SK-N-SH treated with all-trans-retinoic acid at 6 μM for 48 hours (cell line): Measurements from ENCODE around the gene ALDH18A1.

Experiments
- ATAC-seq: fragments of 200-7000 bp; cut with Tn5 transposase; 3 replicates; pipeline ENCODE4 v1.9.1; 2020; ENCODE audit warnings: mild to moderate bottlenecking, moderate library complexity
- ARNTL ChIP-seq: fragments of 450-650 bp; formaldehyde crosslinking; IDR thresholded peaks from 2 replicates; pipeline ENCODE4 v1.5.0; 2020; ENCODE audit warnings: low read depth, mild to moderate bottlenecking, moderate library complexity, borderline replicate concordance
- CREB5 ChIP-seq: fragments of 250-450 bp; sonication (Bioruptor Pico); IDR thresholded peaks from 2 replicates; pipeline ENCODE4 v1.5.1; 2020; ENCODE audit warnings: low read depth, mild to moderate bottlenecking, moderate library complexity
- CSDC2 ChIP-seq: fragments of 250-450 bp; sonication (Bioruptor Pico); IDR thresholded peaks from 2 replicates; pipeline ENCODE4 v1.5.0; 2020; ENCODE audit warnings: mild to moderate bottlenecking, moderate library complexity
- CSRNP3 ChIP-seq: fragments of 250-450 bp; sonication (Bioruptor Pico); IDR thresholded peaks from 2 replicates; pipeline ENCODE4 v1.5.1; 2021; ENCODE audit warnings: mild to moderate bottlenecking, moderate library complexity
- ESRRG ChIP-seq: fragments of 250-450 bp; sonication (Bioruptor Pico); IDR thresholded peaks from 2 replicates; pipeline ENCODE4 v1.6.1; 2021; ENCODE audit warnings: mild to moderate bottlenecking
- GLIS3 ChIP-seq: fragments of 250-450 bp; sonication (Bioruptor Pico); IDR thresholded peaks from 2 replicates; pipeline ENCODE4 v1.5.0; 2020; ENCODE audit warnings: mild to moderate bottlenecking, moderate library complexity
- ISL1 ChIP-seq: fragments of 250-450 bp; sonication (Bioruptor Pico); IDR thresholded peaks from 2 replicates; pipeline ENCODE4 v2.1.2; 2022; ENCODE audit warnings: mild to moderate bottlenecking, moderate library complexity
- OSR1 ChIP-seq: fragments of 250-450 bp; sonication (Bioruptor Pico); IDR thresholded peaks from 2 replicates; pipeline ENCODE4 v1.8.0; 2022; ENCODE audit warnings: moderate library complexity, mild to moderate bottlenecking, inconsistent platforms
- PATZ1 ChIP-seq: fragments of 250-450 bp; sonication (Bioruptor Pico); IDR thresholded peaks from 2 replicates; pipeline ENCODE4 v1.8.0; 2020; ENCODE audit warnings: mild to moderate bottlenecking, moderate library complexity, borderline replicate concordance
- POU6F1 ChIP-seq: fragments of 250-450 bp; sonication (Bioruptor Pico); IDR thresholded peaks from 2 replicates; pipeline ENCODE4 v1.8.0; 2021; ENCODE audit warnings: low read depth, mild to moderate bottlenecking, moderate library complexity, borderline replicate concordance
- PPARA ChIP-seq: fragments of 250-450 bp; sonication (Bioruptor Pico); IDR thresholded peaks from 2 replicates; pipeline ENCODE4 v1.5.0; 2020; ENCODE audit warnings: mild to moderate bottlenecking, borderline replicate concordance
- RARB ChIP-seq: fragments of 250-450 bp; sonication (Bioruptor Pico); IDR thresholded peaks from 2 replicates; pipeline ENCODE4 v1.8.0; 2021; ENCODE audit warnings: mild to moderate bottlenecking, moderate library complexity
- SNAI2 ChIP-seq: fragments of 250-450 bp; sonication (Bioruptor Pico); IDR thresholded peaks from 2 replicates; pipeline ENCODE4 v1.5.0; 2020; ENCODE audit warnings: mild to moderate bottlenecking, moderate library complexity
- TCF4 ChIP-seq: fragments of 250-450 bp; sonication (Bioruptor Pico); IDR thresholded peaks from 2 replicates; pipeline ENCODE4 v1.8.0; 2021; ENCODE audit warnings: mild to moderate bottlenecking, moderate library complexity, borderline replicate concordance
- TOX ChIP-seq: fragments of 250-450 bp; sonication (Bioruptor Pico); IDR thresholded peaks from 2 replicates; pipeline ENCODE4 v1.8.0; 2021; ENCODE audit warnings: mild to moderate bottlenecking, moderate library complexity, borderline replicate concordance
- TSHZ2 ChIP-seq: fragments of 250-450 bp; sonication (Bioruptor Pico); IDR thresholded peaks from 2 replicates; pipeline ENCODE4 v1.5.0; 2020; ENCODE audit warnings: mild to moderate bottlenecking, moderate library complexity
- ZC3H10 ChIP-seq: fragments of 250-450 bp; sonication (Bioruptor Pico); IDR thresholded peaks from 2 replicates; pipeline ENCODE4 v1.5.1; 2021; ENCODE audit warnings: mild to moderate bottlenecking, moderate library complexity
- ZFP3 ChIP-seq: fragments of 250-450 bp; sonication (Bioruptor Pico); IDR thresholded peaks from 2 replicates; pipeline ENCODE4 v1.5.0; 2020; ENCODE audit warnings: mild to moderate bottlenecking, moderate library complexity
- ZNF565 ChIP-seq: fragments of 450-650 bp; formaldehyde crosslinking; conservative IDR thresholded peaks from 2 replicates; pipeline ENCODE4 v1.5.0; 2020; ENCODE audit warnings: low read depth, mild to moderate bottlenecking, moderate library complexity
- ZNF8 ChIP-seq: fragments of 450-650 bp; formaldehyde crosslinking; IDR thresholded peaks from 2 replicates; pipeline ENCODE4 v1.5.0; 2020; ENCODE audit warnings: mild to moderate bottlenecking, moderate library complexity

ALDH18A1 gene

GRCh38 chr10:95558593-95559320, 97.8 kb downstream of the ALDH18A1 start (continued):
- TF ChIP-seq ARNTL (CRISPR knock-in tag): no peak

GRCh38 chr10:95556994-95557767, 99.3 kb downstream of the ALDH18A1 start:
- no peak for ATAC-seq
- no peak for TF ChIP-seq GLIS3
- no peak for TF ChIP-seq ZC3H10
- TF ChIP-seq ZFP3: no peak
- TF ChIP-seq CSDC2 (CRISPR knock-in tag): no peak
- TF ChIP-seq CREB5: no peak
- no peak for TF ChIP-seq CSRNP3 (CRISPR knock-in tag)
- no peak for TF ChIP-seq ZNF8 (CRISPR knock-in tag)
- no peak for TF ChIP-seq PPARA
- TF ChIP-seq ZNF565 (CRISPR knock-in tag): no peak
- TF ChIP-seq TOX (CRISPR knock-in tag): no peak
- TF ChIP-seq ARNTL (CRISPR knock-in tag): no peak
- no peak for TF ChIP-seq TCF4 (CRISPR knock-in tag)
- TF ChIP-seq OSR1 (CRISPR knock-in tag): no peak
- no peak for TF ChIP-seq ESRRG (CRISPR knock-in tag)
- TF ChIP-seq TSHZ2: no peak
- no peak for TF ChIP-seq SNAI2 (CRISPR knock-in tag)
- no peak for TF ChIP-seq POU6F1
- no peak for TF ChIP-seq RARB
- TF ChIP-seq PATZ1 (CRISPR knock-in tag): no peak
- TF ChIP-seq ISL1 (CRISPR knock-in tag): no peak
